IPS-18c (cell line): Measurements from ENCODE around the gene CD300C.
"Not testable (repeated sequence)": the region's sequence is repeated elsewhere in the genome, so short reads cannot be mapped to it uniquely, and the experiment has no call there.

ENCODE experiments used
- H3K4me3 ChIP-seq: 2 replicates; pipeline ENCODE4 v1.7.0; 2013; ENCODE audit warnings: low read depth, mild to moderate bottlenecking, low read length, moderate library complexity; ENCODE audit not compliant: insufficient read depth
- H3K9me3 ChIP-seq: one replicate; pipeline ENCODE4 v1.6.1; 2013; ENCODE audit warnings: mild to moderate bottlenecking, low read length, moderate library complexity; ENCODE audit not compliant: control insufficient read depth, insufficient read depth

CD300C gene

DNA sequence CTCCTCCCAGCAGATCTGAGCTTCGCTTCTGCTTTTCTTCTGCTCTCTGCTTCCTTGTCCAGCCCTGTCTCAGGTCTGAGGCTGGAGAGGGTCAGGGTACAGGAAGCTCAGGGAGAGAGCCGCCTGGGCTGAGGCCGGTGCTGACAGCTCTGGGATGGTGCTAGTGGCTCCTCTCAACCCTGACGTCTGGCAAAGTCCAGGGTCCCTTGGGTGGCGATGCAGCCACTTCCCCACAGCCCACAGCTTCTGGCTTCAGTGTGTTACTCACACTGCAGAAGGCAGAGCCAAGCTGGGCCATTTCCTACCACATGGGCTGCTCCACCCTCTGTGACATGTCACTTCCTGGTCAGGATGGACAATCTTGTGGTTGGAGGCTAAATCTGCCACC, at the start of gene CD300C:
Gene CD300C, minus strand, starts transcription at position 273 of the 388 bp plus-strand sequence. CDS start 333 bp downstream, outside the sequence.
- no peak within 1 kb of the TSS; the same call in 1 of the 2 replicates for H3K4me3 ChIP-seq
- no peaks in the 10 kb centered on the region for H3K9me3 ChIP-seq

- Histone ChIP-seq H3K4me3 (no peak overlapping the region), H3K9me3 (no peaks in the 10 kb centered on the region)
Observed at GRCh38 chr17:74595037-74595750, 49.3 kb upstream of the CD300C start.

- H3K9me3 ChIP-seq: no peaks in the 10 kb centered on the region
- no peak within 1 kb of the TSS for H3K4me3 ChIP-seq
Observed at GRCh38 chr17:74592087-74592990, 46.4 kb upstream of the CD300C start, which contains the start of gene CD300LD. TSS of gene CD300LD (minus strand) at chr17:74592283. CDS start at chr17:74592202, 81 bp downstream.

DNA sequence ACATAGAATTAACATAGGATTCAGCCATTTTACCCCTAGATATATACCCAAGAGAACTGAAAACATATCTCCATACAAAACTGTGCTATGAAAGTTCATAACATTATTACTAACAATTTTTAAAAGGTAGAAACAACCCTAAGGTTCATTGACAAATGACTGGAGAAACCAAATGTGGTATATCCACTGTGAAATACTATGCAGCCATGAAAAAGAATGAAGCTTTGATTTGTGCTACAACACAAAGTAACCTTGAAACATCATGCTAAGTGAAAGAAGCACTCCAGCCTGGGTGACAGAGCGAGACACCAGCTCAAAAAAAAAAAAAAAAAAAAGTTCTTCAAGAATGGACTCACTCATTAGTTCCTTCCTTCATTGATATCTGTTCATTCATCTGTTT, 45.6 kb upstream of the CD300C start:
- Histone ChIP-seq H3K9me3 (no peaks in the 10 kb centered on the region), H3K4me3 (no peak overlapping the region)

DNA sequence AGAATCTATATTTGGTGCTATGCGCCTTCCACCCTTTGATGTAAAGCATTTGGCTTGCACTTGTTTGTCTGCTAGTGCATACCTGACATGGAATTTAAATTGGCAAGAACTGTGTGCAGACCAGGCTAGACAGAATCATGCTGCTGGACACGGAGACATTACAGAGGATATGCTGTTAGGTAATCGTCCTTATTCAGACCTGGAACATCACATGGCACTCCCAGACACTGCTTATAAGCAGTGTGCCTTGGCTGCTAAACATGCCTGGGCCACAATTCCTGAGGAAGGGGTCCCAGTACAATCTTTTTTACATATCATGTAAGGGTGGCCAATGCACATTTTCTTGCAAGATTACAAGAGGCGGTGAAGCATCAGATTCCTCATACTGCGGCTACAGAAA, 39.8 kb upstream of the CD300C start:
- Histone ChIP-seq H3K4me3 (no peak overlapping the region), H3K9me3 (no peaks in the 10 kb centered on the region)

GRCh38 chr17:74584292-74585060, 38.6 kb upstream of the CD300C start:
- Histone ChIP-seq H3K9me3 (no peaks in the 10 kb centered on the region), H3K4me3 (no peak overlapping the region)

- no peak overlapping the region for H3K4me3 ChIP-seq
- no peaks in the 10 kb centered on the region for H3K9me3 ChIP-seq
Observed at GRCh38 chr17:74582633-74583032, 36.7 kb upstream of the CD300C start.

DNA sequence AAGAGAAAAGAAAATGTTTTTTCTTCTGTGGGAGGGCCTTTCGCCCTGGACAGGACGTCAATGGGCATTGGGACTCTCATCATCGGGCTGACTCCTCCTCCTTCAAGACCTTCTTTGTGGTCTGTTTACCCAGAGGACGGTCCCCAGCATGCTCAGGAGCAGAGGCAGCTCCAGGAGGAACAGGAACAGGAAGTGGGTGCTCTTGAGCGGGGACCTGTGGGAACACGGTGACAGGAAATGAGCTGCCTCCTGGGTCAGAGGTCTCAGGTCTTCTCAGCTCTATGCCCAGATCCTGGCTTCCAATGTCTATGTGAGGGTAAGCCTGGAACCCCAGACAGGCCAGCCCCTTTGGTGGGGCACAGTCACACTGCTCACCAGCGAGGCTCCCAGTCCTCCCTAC, 34.0 kb upstream of the CD300C start:
- H3K4me3 ChIP-seq: no peak overlapping the region
- H3K9me3 ChIP-seq: no peaks in the 10 kb centered on the region

DNA sequence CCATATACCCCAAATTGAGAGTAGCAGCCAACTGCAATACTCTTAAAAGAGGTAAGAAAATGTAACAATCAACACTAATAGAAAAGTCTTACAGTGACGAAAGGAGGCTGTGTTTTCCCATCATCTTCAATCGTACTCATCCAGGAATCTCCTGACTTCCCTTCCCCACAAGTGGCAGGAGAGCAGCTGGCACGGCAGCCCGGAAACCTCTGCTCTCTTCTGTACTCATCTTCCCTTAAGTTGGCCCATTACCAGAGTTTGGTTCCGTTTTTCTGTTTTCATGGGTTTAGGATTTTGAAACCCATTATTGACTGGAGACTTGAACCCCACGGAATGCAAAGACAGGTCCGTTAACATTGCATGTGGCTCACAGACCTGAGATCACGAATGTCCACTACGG, 33.1 kb upstream of the CD300C start:
- Histone ChIP-seq H3K9me3 (no peaks in the 10 kb centered on the region), H3K4me3 (no peak overlapping the region)

DNA sequence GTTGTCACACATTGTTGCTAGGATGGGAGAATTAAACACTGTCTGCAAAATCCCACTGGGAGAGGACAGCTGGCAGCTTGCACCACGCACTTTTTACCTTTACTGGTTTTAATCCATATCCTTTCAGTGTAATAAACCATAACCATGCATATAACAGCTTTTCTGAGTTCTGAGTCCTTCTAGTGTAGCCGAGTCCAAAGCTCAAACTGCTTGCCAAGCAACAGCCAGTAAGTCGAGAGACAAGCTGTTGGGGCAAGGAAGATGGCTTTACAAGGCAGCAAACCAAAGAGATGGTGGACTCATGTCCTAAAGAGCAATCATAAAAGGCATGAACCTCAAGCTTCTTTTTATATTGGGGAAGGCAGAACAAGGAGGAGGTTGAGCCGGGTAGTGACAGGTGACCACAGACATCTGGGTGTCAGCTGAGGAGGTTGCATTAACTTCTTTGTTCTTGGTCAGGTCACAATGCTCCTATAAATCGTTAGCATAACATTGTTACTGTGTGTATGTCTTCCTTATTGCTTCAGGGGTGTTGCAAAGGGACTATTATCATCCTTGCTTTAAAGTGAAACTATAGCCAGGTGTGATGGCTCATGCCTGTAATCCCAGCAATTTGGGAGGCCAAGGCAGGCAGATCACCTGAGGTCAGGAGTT, 28.7 kb upstream of the CD300C start:
- Histone ChIP-seq H3K4me3 (no peak overlapping the region), H3K9me3 (no peaks in the 10 kb centered on the region)

DNA sequence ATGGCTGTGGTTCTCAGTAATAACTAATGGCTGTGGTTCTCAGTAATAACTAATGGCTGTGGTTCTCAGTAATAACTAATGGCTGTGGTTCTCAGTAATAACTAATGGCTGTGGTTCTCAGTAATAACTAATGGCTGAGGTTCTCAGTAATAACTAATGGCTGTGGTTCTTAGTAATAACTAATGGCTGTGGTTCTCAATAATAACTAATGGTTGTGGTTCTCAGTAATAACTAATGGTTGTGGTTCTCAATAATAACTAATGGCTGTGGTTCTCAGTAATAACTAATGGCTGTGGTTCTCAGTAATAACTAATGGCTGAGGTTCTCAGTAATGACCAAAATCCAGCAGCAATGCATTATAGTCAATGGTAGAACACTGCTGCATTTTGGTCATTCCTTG, 27.7 kb upstream of the CD300C start:
- not testable (repeated sequence) for H3K4me3 ChIP-seq, H3K9me3 ChIP-seq

DNA sequence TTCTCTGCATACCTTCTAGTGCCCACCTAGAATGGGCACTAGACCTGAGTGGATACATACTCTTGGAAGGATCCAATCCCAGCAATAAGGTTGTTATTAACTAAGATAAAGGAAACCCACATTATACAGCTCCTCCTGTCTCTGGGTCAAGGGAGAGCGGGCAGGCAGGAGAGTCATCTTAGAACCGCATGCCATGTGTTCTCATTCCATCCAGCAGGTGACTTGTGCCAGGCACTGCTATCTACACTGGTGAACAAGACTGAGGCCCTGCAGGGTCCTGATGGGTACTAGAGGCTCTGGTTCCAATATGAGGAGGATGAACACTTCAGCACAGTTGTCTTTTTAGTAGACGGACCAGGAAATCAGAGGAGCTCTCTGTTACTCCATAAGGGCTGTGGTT, 27.3 kb upstream of the CD300C start:
- Histone ChIP-seq H3K9me3 (no peaks in the 10 kb centered on the region), H3K4me3 (no peak overlapping the region)

GRCh38 chr17:74571621-74572270, 25.8 kb upstream of the CD300C start:
- no peaks in the 10 kb centered on the region for H3K9me3 ChIP-seq
- no peak overlapping the region for H3K4me3 ChIP-seq

DNA sequence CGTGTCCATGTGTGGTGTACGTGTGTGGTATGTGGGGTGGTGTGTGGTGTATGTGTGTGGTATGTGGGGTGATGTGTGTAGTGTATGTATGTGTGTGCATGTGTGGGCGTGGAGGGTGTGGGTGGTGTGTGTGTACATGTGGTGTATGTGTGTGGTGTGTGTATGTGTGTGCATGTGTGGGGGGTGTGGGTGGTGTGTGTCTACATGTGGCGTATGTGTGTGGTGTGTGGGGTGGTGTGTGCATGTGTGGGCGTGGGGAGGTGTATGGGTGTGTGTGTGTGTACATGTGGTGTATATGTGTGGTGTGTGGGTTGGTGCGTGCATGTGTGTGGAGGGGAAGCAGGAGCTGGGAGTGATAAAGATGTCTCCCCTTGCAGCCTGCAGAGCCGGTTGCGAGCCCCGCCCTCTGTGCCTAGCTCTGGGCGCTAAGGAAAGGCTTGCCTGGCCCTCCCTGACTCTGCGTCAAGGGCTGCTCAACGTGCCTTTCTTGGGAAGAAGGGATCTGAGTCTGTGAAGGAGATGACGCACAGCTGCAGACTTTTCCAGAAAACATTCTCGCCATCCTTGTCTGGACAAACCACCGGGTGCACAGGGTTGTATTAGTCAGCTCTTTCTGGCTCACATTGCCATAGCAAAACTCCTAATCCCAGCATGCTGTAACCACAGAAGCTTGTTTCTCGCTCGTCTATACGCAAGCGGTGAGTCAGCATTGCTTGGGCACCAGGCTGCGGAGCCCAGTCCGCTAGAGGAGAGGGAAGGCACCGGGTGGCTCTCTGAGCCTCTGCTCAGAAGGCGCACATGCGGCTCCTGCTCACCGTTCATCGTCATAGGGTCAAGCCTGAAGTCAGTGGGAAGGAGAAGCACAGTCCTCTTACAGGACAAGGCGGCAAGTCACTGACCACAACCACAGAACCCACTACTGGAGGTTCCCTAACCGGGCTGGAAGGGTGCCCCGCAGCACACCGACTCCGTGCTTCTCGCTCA, 23.4 kb upstream of the CD300C start:
- Histone ChIP-seq H3K9me3 (no peaks in the 10 kb centered on the region), H3K4me3 (no peak overlapping the region)

DNA sequence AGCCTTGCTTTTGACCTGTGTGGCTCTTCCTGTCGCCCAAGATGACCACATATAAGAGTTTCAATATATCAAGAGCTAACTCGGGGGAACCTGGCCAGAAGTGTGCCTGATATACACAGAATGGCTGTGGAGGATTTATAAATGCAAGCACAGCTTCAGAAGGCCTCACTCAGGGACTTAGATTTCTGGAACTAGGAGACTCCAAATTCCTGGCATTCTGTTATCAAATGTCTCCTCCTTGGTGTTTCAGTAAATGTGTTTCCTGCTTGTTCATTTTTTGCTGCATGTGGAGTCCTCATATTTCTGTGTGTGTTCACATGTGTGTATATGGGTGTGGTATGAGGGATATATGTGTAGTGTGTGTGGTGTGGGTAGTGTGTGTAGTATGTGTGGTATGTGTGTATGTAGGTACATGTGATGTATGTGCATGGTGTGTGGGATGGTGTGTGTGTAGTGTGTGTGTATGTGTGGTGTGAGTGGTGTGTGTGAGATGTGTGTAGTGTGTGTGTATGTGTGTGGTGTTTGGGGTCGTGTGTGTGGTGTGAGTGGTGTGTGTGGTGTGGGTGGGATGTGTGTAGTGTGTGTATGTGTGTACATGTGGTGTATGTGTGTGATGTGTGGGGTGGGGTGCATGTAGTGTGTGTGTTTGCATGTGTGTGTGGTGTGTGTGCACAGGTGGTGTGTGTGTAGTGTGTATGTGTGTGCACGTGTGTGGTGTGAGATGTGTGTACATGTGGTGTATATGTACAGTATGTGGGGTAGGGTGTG, 22.4 kb upstream of the CD300C start:
- Histone ChIP-seq H3K9me3 (no peaks in the 10 kb centered on the region), H3K4me3 (no peak overlapping the region)
